Spleen (tissue), 7 donors: ENCODE data around the gene STXBP6.

Experiments used
- POLR2A ChIP-seq, 3 donors: fragments of 450-650 bp; IDR thresholded peaks; one replicate each; pipeline ENCODE4 v1.5.1; 2017; ENCODE audit warnings: antibody characterized with exemption in 3 of 3, mild to moderate bottlenecking in 1 of 3
- POLR2AphosphoS5 ChIP-seq, 3 donors: sonication (generic); formaldehyde crosslinking; IDR thresholded peaks; one replicate each; pipeline ENCODE4 v1.5.1; 2017; ENCODE audit warnings: antibody characterized with exemption in 3 of 3
- TF ChIP-seq, protein P1 (sequence below), 11 experiments: fragments of 200-600 bp in 7 of 11; fragments of 450-650 bp in 4 of 11; sonication (generic) in 4 of 11; IDR thresholded peaks in 8 of 11; conservative IDR thresholded peaks in 3 of 11; 1 replicate in 7 of 11; 2 replicates in 4 of 11; pipeline versions ENCODE4 v1.4.0 to v1.8.0; 2016 to 2021; ENCODE audit warnings: antibody characterized with exemption in 11 of 11, inconsistent platforms in 4 of 11, mild to moderate bottlenecking in 1 of 11
- donor health status: DM: no; HTN: no; CAD: no; lungs with moderate emphysema.
- donor health status: DM: no; HTN: no; CAD: no.
- donor health status: DM: no; HTN: no; CAD: no.

DNA sequence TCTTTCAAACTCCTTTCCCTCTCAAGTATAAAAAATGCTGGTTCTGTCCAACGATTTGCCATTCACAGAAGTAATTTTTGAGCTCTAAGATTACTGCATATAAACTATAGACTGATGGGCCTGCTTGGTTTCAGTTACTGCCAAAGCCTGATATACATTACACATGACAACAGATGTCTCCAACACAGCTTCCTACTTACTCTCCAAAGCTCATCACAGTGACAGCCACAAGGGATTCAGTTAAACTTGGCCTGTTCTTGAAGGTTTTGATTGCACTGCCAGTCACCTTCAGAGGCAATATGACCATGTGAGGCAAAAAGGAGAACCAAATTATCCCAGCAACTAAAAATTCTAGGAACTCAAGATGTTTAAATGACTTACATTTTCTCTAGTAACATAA, 30.1 kb downstream of the STXBP6 start:
- TF ChIP-seq, protein P1, sequence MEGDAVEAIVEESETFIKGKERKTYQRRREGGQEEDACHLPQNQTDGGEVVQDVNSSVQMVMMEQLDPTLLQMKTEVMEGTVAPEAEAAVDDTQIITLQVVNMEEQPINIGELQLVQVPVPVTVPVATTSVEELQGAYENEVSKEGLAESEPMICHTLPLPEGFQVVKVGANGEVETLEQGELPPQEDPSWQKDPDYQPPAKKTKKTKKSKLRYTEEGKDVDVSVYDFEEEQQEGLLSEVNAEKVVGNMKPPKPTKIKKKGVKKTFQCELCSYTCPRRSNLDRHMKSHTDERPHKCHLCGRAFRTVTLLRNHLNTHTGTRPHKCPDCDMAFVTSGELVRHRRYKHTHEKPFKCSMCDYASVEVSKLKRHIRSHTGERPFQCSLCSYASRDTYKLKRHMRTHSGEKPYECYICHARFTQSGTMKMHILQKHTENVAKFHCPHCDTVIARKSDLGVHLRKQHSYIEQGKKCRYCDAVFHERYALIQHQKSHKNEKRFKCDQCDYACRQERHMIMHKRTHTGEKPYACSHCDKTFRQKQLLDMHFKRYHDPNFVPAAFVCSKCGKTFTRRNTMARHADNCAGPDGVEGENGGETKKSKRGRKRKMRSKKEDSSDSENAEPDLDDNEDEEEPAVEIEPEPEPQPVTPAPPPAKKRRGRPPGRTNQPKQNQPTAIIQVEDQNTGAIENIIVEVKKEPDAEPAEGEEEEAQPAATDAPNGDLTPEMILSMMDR (IDR thresholded peaks at IDR 0.05 in 8 of 11, conservative IDR thresholded peaks at IDR 0.05 in 3 of 11): no peak
- TF ChIP-seq POLR2A (IDR thresholded peaks at IDR 0.05): no peak
- TF ChIP-seq POLR2AphosphoS5 (IDR thresholded peaks at IDR 0.05): no peak
